Peyer's patch (tissue), 4 donors: ENCODE data around the gene TCF4. TPM values are rescaled to one million over a fixed set of nuclear protein-coding genes. Genes with fewer than 3 reads are reported as not detected.

Experiments
- DNase-seq, 3 donors: peaks; one replicate each; pipeline ENCODE4 v3.0.0-alpha.2; 2017 to 2019
- H3K27ac ChIP-seq, 4 donors: fragments of 200-600 bp; sonication (generic); one replicate each; pipeline ENCODE4 v1.5.1; 2016 to 2019
- H3K27me3 ChIP-seq, 2 donors: fragments of 200-600 bp; sonication (generic); one replicate each; pipeline ENCODE4 v1.5.1; 2019
- H3K36me3 ChIP-seq, 3 donors: fragments of 200-600 bp; sonication (generic); one replicate each; pipeline ENCODE4 v1.5.1; 2016 to 2019
- H3K4me1 ChIP-seq, 4 donors: fragments of 200-600 bp; sonication (generic); one replicate each; pipeline ENCODE4 v1.5.1; 2016 to 2019
- H3K4me3 ChIP-seq, 4 donors: fragments of 200-600 bp; sonication (generic); 1 replicate in 3 of 4; 2 replicates in 1 of 4; pipeline ENCODE4 v1.5.1; 2016 to 2019; ENCODE audit warnings: mild to moderate bottlenecking in 1 of 4
- H3K9me3 ChIP-seq, 4 donors: fragments of 200-600 bp; sonication (generic); one replicate each; pipeline ENCODE4 v1.5.1; 2016 to 2019; ENCODE audit warnings: mild to moderate bottlenecking in 1 of 4
- CTCF ChIP-seq, 6 experiments: fragments of 450-650 bp in 4 of 6; fragments of 200-600 bp in 2 of 6; sonication (generic) in 1 of 6; IDR thresholded peaks; one replicate each; pipeline ENCODE4 v1.5.1; 2017 to 2019; ENCODE audit warnings: antibody characterized with exemption in 6 of 6, mild to moderate bottlenecking in 3 of 6, moderate library complexity in 1 of 6
- POLR2A ChIP-seq, 2 donors: fragments of 450-650 bp; IDR thresholded peaks; one replicate each; pipeline ENCODE4 v1.5.1; 2017; ENCODE audit warnings: antibody characterized with exemption in 2 of 2, mild to moderate bottlenecking in 2 of 2, moderate library complexity in 2 of 2
- total RNA-seq, 4 donors: library from RNA; depleted of rRNA; stranded (reverse); fragments of >200 nt; gene quantifications; one replicate each; pipeline ENCODE4 v1.1.0, GENCODE V29; 2016

TCF4 gene
- total RNA-seq, 4 donors from 2014 or later, result 11.9 to 190 (median 33.8) TPM

DNA sequence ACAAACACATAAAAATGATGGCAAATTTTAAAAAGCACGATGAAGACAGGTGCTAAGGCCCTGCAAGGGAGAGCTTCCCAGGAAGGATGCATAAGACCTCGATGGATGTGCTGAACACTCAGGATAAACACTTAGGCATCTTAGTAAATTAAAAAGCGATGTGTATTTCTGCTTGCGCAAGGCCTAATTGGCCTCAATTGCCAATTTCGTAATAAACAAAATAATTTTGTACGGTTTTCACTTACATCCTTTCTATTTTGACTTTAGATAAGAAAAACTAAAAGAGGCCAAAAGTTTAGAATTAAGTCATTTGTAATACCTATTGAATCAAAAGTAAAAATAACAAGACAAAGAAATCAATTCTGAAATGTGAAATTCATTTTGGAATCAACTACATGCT is 189.1 kb downstream of the TCF4 start:
- Histone ChIP-seq H3K36me3 (no peaks in the 10 kb centered on the region), H3K9me3 (no peaks in the 10 kb centered on the region), H3K27ac (no peak overlapping the region), H3K4me1 (peaks cover 0 to 4% (median 0%) of the 10 kb centered on the region in 4 donors), H3K4me3 (no peak overlapping the region), H3K27me3 (no peaks in the 10 kb centered on the region)
- no peak for TF ChIP-seq POLR2A (IDR thresholded peaks at IDR 0.05)
- no peak for DNase-seq

- peaks cover 0 to under 1% (median 0%) of the 10 kb centered on the region in 4 donors for H3K4me1 ChIP-seq
- no peak overlapping the region for H3K4me3 ChIP-seq
- no peak for DNase-seq
- H3K36me3 ChIP-seq, result no peaks in the 10 kb centered on the region
- H3K27me3 ChIP-seq, result no peaks in the 10 kb centered on the region
- no peak for TF ChIP-seq POLR2A (IDR thresholded peaks at IDR 0.05)
- no peak for TF ChIP-seq CTCF (IDR thresholded peaks at IDR 0.05)
- no peak overlapping the region for H3K27ac ChIP-seq
- H3K9me3 ChIP-seq, result no peaks in the 10 kb centered on the region
These were observed 191.0 kb downstream of the TCF4 start for GRCh38 chr18:55396979-55397378.

DNA sequence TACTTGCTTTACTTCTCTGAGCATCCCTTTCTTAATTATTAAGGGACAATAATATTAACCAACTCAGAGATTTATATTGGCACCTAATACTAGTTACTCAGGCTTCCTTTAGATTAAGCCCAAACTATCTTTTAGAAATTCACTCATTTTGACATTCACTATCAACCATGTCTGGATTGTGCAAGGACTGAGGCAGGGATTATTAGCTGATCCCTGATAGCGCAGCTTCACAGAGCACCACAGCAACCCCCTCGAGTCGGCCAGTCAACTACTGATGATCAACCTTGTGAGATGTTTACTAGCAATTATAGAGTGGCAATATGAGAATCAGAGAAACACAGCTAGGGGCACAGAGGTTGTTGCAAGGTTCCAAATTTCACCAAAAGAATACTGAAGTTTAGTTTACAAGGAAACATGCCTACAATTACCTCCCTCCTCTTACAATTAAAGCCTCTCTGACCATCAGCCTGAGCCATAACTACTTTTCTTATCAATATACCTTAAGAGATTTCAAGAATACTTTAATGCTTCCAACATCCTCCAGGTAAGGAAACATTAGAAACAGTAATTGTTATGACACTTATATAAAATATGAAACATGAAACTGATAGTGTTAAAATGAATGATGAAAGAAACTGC is 191.6 kb downstream of the TCF4 start:
- no peaks in the 10 kb centered on the region for H3K27me3 ChIP-seq
- H3K27ac ChIP-seq, result no peak overlapping the region
- no peaks in the 10 kb centered on the region for H3K9me3 ChIP-seq
- DNase-seq, result no peak
- no peaks in the 10 kb centered on the region for H3K4me1 ChIP-seq
- no peaks in the 10 kb centered on the region for H3K36me3 ChIP-seq
- H3K4me3 ChIP-seq, result no peak overlapping the region
- TF ChIP-seq POLR2A (IDR thresholded peaks at IDR 0.05) (no peak), CTCF (IDR thresholded peaks at IDR 0.05) (no peak)

GRCh38 chr18:55395799-55396198 is 192.2 kb downstream of the TCF4 start:
- no peak overlapping the region for H3K4me3 ChIP-seq
- no peak for DNase-seq
- no peaks in the 10 kb centered on the region for H3K4me1 ChIP-seq
- TF ChIP-seq POLR2A (IDR thresholded peaks at IDR 0.05) (no peak), CTCF (IDR thresholded peaks at IDR 0.05) (no peak)
- no peaks in the 10 kb centered on the region for H3K27me3 ChIP-seq
- H3K36me3 ChIP-seq, result no peaks in the 10 kb centered on the region
- no peaks in the 10 kb centered on the region for H3K9me3 ChIP-seq
- no peak overlapping the region for H3K27ac ChIP-seq

- Histone ChIP-seq H3K9me3 (no peaks in the 10 kb centered on the region), H3K4me1 (no peaks in the 10 kb centered on the region), H3K27ac (no peak overlapping the region), H3K36me3 (no peaks in the 10 kb centered on the region), H3K4me3 (no peak overlapping the region), H3K27me3 (no peaks in the 10 kb centered on the region)
- TF ChIP-seq POLR2A (IDR thresholded peaks at IDR 0.05), result no peak
- no peak for TF ChIP-seq CTCF (IDR thresholded peaks at IDR 0.05)
- DNase-seq, result no peak
These were observed 197.1 kb downstream of the TCF4 start for GRCh38 chr18:55390898-55391297.

DNA sequence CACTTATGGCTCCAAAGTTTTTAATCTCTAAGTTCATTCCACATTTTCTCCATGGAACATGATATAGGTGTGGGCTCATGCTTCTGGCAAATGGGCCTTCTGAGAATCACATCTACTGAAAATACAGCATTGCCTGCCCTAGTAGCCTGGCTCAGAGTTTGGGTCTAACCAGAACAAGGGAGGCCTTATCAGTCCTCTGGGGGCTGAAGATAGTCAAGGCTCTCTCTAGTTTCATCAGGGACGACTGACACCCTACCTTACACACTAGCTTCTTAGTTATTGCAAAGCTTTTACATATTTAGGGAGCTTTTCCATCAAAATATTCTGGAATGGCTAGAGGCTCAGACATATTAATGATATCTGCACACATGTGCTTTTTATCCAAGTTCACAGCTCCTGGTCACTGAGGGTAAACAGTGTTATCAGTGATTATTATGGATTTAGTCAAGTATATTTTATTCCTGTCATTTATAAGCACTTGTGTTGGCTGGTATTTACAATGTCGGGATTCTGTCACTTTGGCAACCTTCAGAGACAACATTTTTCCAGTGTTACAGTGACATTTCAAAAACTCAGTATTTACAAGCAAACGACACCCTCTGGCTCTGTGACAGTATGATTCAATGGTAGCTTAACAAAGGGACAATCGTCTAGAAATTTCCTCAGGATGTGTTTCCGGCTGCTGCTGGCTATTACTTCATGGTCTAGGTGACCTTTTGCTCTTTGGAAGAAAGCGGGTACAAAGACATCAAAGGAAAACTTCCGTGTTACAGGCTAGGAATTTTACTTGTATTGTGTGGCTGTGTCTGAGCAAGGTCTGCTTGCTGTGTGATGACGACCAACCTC is 200.6 kb downstream of the TCF4 start:
- no peaks in the 10 kb centered on the region for H3K27me3 ChIP-seq
- H3K36me3 ChIP-seq, result no peaks in the 10 kb centered on the region
- H3K4me3 ChIP-seq, result no peak overlapping the region
- no peaks in the 10 kb centered on the region for H3K9me3 ChIP-seq
- no peak for DNase-seq
- H3K27ac ChIP-seq, result peak overlapping the region in 1 of 4 donors; percentile 19
- TF ChIP-seq CTCF (IDR thresholded peaks at IDR 0.05) (no peak), POLR2A (IDR thresholded peaks at IDR 0.05) (no peak)
- H3K4me1 ChIP-seq, result no peaks in the 10 kb centered on the region
